H1 (cell line): ENCODE measurements around the gene WNK4. TPM values are rescaled to one million over a fixed set of nuclear protein-coding genes. Genes with fewer than 3 reads are reported as not detected.

Experiments used
- HDAC6 ChIP-seq: IDR thresholded peaks from one replicate; pipeline ENCODE4 v1.7.1; 2012; ENCODE audit warnings: low read depth, mild to moderate bottlenecking, inconsistent platforms, low read length, moderate library complexity
- YY1 ChIP-seq: IDR thresholded peaks from 2 replicates; pipeline ENCODE4 v1.6.1; 2011; ENCODE audit warnings: low read depth, mild to moderate bottlenecking, low read length
- polyA plus RNA-seq, 7 experiments: library from polyadenylated mRNA; depleted of rRNA in 3 of 7; stranded (reverse) in 5 of 7; unstranded in 2 of 7; fragments of >200 nt in 5 of 7; fragments of 200-250 nt in 2 of 7; gene quantifications; 1 replicate in 5 of 7; 2 replicates in 1 of 7; 4 replicates in 1 of 7; pipeline versions ENCODE4 v1.2.1 to v1.2.3, GENCODE V29; 2011 to 2013; ENCODE audit warnings: missing spikeins in 2 of 7, mixed read lengths in 2 of 7
- total RNA-seq: library from RNA; stranded (reverse); fragmentation: NEBNext Ultra II Directional; extraction: Animal tissue kit (Norgen Biotek cat#: 25700); gene quantifications from 2 replicates; pipeline ENCODE4 v1.2.1, GENCODE V29; 2021

WNK4 gene
- total and polyA plus RNA-seq, 2 of the 8 experiments (the other 6 are each of a cell fraction or from before 2014, with no cell fraction given), result 0.21 to 1.7 TPM

DNA sequence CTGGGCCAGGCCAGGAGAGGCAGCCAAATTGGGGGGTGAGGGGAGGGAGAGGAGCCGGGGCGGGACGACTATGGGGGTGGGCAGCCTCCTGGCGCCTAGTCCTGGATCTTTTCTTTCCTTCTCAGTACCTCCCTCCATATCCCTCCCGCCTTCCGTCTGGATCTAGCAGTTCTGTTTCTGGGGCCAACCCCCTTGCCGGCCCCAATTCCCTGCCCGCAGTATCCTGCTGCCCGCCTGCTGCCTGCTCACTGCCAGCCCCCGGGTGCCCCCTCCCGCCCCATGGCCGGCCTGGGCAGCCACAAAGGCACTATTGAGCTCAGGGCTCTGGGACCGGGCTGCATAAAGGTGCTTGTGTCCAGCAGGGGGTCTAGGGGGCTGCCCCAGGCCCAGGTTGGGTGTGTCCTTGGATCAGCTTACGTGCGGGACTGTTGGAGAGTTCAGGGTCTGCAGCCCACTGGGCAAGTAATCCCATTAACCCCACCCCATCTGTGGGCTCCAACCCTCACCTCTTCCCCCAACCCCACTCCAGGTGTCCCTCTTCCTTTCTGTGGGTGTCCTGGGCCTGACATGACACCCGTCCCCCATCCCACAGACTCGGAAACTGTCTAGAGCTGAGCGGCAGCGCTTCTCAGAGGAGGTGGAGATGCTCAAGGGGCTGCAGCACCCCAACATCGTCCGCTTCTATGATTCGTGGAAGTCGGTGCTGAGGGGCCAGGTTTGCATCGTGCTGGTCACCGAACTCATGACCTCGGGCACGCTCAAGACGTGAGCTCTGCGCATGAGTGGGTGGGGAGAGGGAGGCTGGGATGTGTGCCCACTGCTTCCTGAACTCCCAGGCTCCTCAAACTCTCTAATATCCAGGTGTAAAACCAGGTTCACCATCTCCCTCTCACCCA, 2.0 kb downstream of the WNK4 start (continued):
- TF ChIP-seq HDAC6, result no peak
- no peak for TF ChIP-seq YY1
